K562 (cell line): ENCODE results near the gene FAM83E. TPM values are rescaled to one million over a fixed set of nuclear protein-coding genes. Genes with fewer than 3 reads are reported as not detected.
A peak's percentile ranks its signal among the peaks of the same experiment; 100 is the strongest.

Experiments
- ARHGAP35 ChIP-seq: fragments of 450-650 bp; IDR thresholded peaks from 2 replicates; pipeline ENCODE4 v1.6.1; 2018; ENCODE audit not compliant: partially characterized antibody
- ARID1B ChIP-seq: fragments of 450-650 bp; IDR thresholded peaks from 2 replicates; pipeline ENCODE4 v1.6.1; 2016; ENCODE audit warnings: antibody characterized with exemption, mild to moderate bottlenecking, inconsistent platforms
- CHD4 ChIP-seq: fragments of 200-600 bp; sonication (generic); IDR thresholded peaks from 3 replicates; pipeline ENCODE4 v1.6.1; 2012; ENCODE audit warnings: low read depth, mild to moderate bottlenecking, mixed read lengths, low read length, inconsistent platforms; ENCODE audit not compliant: insufficient read depth, insufficient replicate concordance, poor library complexity, severe bottlenecking
- ESRRB ChIP-seq: fragments of 250-450 bp; sonication (Bioruptor Pico); IDR thresholded peaks from 2 replicates; pipeline ENCODE4 v1.5.0; 2020; ENCODE audit warnings: mild to moderate bottlenecking, moderate library complexity, borderline replicate concordance
- LEF1 ChIP-seq: fragments of 450-650 bp; IDR thresholded peaks from 2 replicates; pipeline ENCODE4 v1.6.1; 2016; ENCODE audit warnings: mild to moderate bottlenecking
- MAX ChIP-seq: sonication (generic); formaldehyde crosslinking; IDR thresholded peaks from 2 replicates; pipeline ENCODE4 v1.9.0; 2022; ENCODE audit warnings: mild to moderate bottlenecking, missing genetic modification reagents
- NEUROD1 ChIP-seq: fragments of 150-350 bp; IDR thresholded peaks from 2 replicates; pipeline ENCODE4 v1.6.1; 2014; ENCODE audit warnings: borderline replicate concordance, low read length, low read depth; ENCODE audit not compliant: partially characterized antibody
- RAD21 ChIP-seq, 2 experiments: fragments of 250-450 bp in 1 of 2; fragments of 450-650 bp in 1 of 2; sonication (Bioruptor Pico) in 1 of 2; formaldehyde crosslinking in 1 of 2; IDR thresholded peaks in 1 of 2; conservative IDR thresholded peaks in 1 of 2; 2 replicates each; pipeline versions ENCODE4 v1.4.0 to v1.8.0; 2020 to 2022; ENCODE audit warnings: mild to moderate bottlenecking in 2 of 2, moderate library complexity in 1 of 2
- TAF15 ChIP-seq: fragments of 200-400 bp; formaldehyde crosslinking; IDR thresholded peaks from 2 replicates; pipeline ENCODE4 v1.6.1; 2017; ENCODE audit warnings: mild to moderate bottlenecking, low read depth, low read length, moderate library complexity
- TSHZ1 ChIP-seq: fragments of 250-450 bp; sonication (Bioruptor Pico); IDR thresholded peaks from 2 replicates; pipeline ENCODE4 v1.4.0; 2020; ENCODE audit warnings: mild to moderate bottlenecking, moderate library complexity
- ZBTB1 ChIP-seq: sonication (generic); formaldehyde crosslinking; IDR thresholded peaks from 2 replicates; pipeline ENCODE4 v1.8.1; 2023; ENCODE audit warnings: missing genetic modification reagents, low read depth, mild to moderate bottlenecking, borderline replicate concordance
- ZNF766 ChIP-seq: fragments of 200-800 bp; sonication (Bioruptor generic); conservative IDR thresholded peaks from 2 replicates; pipeline ENCODE4 v1.6.1; 2016; ENCODE audit warnings: missing genetic modification characterization, missing compliant biosample characterization
- polyA plus RNA-seq, 8 experiments: library from polyadenylated mRNA; depleted of rRNA in 4 of 8; stranded (reverse) in 5 of 8; unstranded in 3 of 8; fragments of >200 nt; fragmentation: Nextera tagmentation in 2 of 8; fragmentation: Illumina TruSeq in 1 of 8; extraction: Ambion mirVana in 2 of 8; extraction: Trizol in 1 of 8; gene quantifications; 2 replicates each; pipeline versions ENCODE4 v1.2.1 to v1.2.3, GENCODE V29; 2011 to 2014; ENCODE audit warnings: inconsistent platforms in 1 of 8, missing spikeins in 1 of 8
- total RNA-seq, 7 experiments: library from RNA; depleted of rRNA in 6 of 7; stranded (reverse); fragments of >200 nt in 6 of 7; fragmentation: Illumina TruSeq in 2 of 7; extraction: Trizol in 2 of 7; gene quantifications; 2 replicates each; pipeline versions ENCODE4 v1.2.1 to v1.2.3, GENCODE V29; 2011 to 2021; ENCODE audit warnings: low replicate concordance in 1 of 7
- TF ChIP-seq, protein P1 (sequence below), 2 experiments: fragments of 450-650 bp; formaldehyde crosslinking in 1 of 2; IDR thresholded peaks; 2 replicates each; pipeline versions ENCODE4 v1.4.0 to v1.6.1; 2014 to 2020; ENCODE audit warnings: mild to moderate bottlenecking in 2 of 2, borderline replicate concordance in 1 of 2, low read depth in 1 of 2

FAM83E gene
- total and polyA plus RNA-seq, 9 of the 15 experiments (the other 6 are each of a cell fraction or from before 2014, with no cell fraction given): 0.15 to 0.87 (median 0.29) TPM; not detected in 4

- TF ChIP-seq TSHZ1 (CRISPR knock-in tag) (no peak), TAF15 (no peak), ZBTB1 (no peak), RAD21 (CRISPR knock-in tag; conservative IDR thresholded peaks at IDR 0.05 in 1 of 2, IDR thresholded peaks at IDR 0.05 in 1 of 2) (0 out of 4 replicates have a peak, but pooled peaks of 1 of the 2 experiments have one; percentile 9), LEF1 (peak; percentile 95), NEUROD1 (peak; percentile 86), ARID1B (peak; percentile 52), CHD4 (peak; percentile 33), ARHGAP35 (no peak), MAX (CRISPR knock-in tag) (peak; percentile 80; the same call in 1 of the 2 replicates), ESRRB (CRISPR knock-in tag) (no peak), ZNF766 (CRISPR knock-in tag) (no peak)
- TF ChIP-seq, protein P1, sequence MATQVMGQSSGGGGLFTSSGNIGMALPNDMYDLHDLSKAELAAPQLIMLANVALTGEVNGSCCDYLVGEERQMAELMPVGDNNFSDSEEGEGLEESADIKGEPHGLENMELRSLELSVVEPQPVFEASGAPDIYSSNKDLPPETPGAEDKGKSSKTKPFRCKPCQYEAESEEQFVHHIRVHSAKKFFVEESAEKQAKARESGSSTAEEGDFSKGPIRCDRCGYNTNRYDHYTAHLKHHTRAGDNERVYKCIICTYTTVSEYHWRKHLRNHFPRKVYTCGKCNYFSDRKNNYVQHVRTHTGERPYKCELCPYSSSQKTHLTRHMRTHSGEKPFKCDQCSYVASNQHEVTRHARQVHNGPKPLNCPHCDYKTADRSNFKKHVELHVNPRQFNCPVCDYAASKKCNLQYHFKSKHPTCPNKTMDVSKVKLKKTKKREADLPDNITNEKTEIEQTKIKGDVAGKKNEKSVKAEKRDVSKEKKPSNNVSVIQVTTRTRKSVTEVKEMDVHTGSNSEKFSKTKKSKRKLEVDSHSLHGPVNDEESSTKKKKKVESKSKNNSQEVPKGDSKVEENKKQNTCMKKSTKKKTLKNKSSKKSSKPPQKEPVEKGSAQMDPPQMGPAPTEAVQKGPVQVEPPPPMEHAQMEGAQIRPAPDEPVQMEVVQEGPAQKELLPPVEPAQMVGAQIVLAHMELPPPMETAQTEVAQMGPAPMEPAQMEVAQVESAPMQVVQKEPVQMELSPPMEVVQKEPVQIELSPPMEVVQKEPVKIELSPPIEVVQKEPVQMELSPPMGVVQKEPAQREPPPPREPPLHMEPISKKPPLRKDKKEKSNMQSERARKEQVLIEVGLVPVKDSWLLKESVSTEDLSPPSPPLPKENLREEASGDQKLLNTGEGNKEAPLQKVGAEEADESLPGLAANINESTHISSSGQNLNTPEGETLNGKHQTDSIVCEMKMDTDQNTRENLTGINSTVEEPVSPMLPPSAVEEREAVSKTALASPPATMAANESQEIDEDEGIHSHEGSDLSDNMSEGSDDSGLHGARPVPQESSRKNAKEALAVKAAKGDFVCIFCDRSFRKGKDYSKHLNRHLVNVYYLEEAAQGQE (IDR thresholded peaks at IDR 0.05; ENCODE audit: borderline replicate concordance): peak; percentile 80
- TF ChIP-seq, protein P1 (CRISPR knock-in tag; IDR thresholded peaks at IDR 0.05; ENCODE audit: low read depth): no peak
These were observed 19.8 kb upstream of the FAM83E start (continued) for GRCh38 chr19:48634424-48635262.
